SK-N-SH treated with all-trans-retinoic acid at 6 μM for 48 hours (cell line): Measurements from ENCODE around the gene HOMEZ.

Experiments
- SNAI2 ChIP-seq: fragments of 250-450 bp; sonication (Bioruptor Pico); IDR thresholded peaks from 2 replicates; pipeline ENCODE4 v1.5.0; 2020; ENCODE audit warnings: mild to moderate bottlenecking, moderate library complexity
- ZFP30 ChIP-seq: fragments of 450-650 bp; formaldehyde crosslinking; IDR thresholded peaks from 2 replicates; pipeline ENCODE4 v1.5.0; 2022; ENCODE audit warnings: mild to moderate bottlenecking, moderate library complexity

DNA sequence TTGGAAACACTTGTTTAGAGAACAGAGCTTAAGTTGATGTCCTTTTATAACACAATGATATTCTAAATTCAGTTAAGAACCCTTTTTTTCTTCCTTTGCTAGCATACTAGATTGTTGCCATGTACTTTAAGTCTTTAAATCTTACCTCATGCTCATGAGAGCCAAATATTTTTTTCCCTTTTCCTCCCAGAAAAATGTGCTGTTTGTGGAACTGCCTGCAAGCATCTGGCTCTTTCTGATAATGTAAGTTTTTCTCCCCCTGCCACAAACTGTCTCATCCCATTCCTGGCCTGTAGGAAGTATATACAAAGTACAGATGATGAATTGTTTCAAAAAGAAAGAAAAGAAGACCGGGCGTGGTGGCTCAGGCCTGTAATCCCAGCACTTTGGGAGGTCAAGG is 42.9 kb downstream of the HOMEZ start:
- TF ChIP-seq ZFP30 (CRISPR knock-in tag) (no peak), SNAI2 (CRISPR knock-in tag) (no peak)
